ENCODE data around the gene IFNG. TPM values are rescaled to one million over a fixed set of nuclear protein-coding genes. Genes with fewer than 3 reads are reported as not detected.

IFNG gene
- total RNA-seq, 1 experiment from 2014 or later, result not detected

DNA sequence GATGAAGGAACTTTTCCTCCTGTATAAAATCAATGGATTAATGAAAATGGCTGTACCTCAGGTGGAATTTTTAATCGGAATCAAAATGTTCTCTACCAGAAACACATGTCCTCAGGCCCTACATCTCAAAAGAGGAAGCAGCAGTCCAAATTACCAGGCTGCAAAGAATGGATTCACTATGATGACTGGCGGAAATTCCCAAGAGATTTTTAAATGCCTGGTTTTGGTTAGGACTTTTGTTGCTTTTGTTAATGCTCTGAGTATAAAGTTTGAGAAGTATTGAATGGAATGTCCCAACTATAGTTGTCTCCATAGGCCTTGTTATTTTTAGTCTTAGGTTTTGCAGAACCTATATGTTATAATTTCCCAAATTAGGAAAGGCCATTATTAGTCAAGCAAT, 11.2 kb upstream of the IFNG start:
- no peaks in the 10 kb centered on the region for H3K79me2 ChIP-seq (ENCODE audit: insufficient read depth, low read length)
- no peak overlapping the region for H3K4ac ChIP-seq (ENCODE audit: low read depth, low read length)
- no peak overlapping the region for H3K23ac ChIP-seq (ENCODE audit: insufficient read length, low read depth, low read length)
- no peak overlapping the region for H2AFZ ChIP-seq (ENCODE audit: low read length)
- H3K27ac Mint-ChIP-seq, result no peak overlapping the region
- H2BK20ac ChIP-seq (ENCODE audit: low read depth, low read length, poor library complexity, severe bottlenecking), result no peak overlapping the region
- no peak overlapping the region for H3T11ph ChIP-seq (ENCODE audit: low read length)
- H4K20me1 ChIP-seq (ENCODE audit: control insufficient read depth, insufficient read depth, insufficient read length), result no peaks in the 10 kb centered on the region
- no peak overlapping the region for H4K8ac ChIP-seq (replicated peaks; ENCODE audit: insufficient read length, low read depth, low read length)
- H3K4me3 Mint-ChIP-seq, result no peak overlapping the region
- H3K18ac ChIP-seq (ENCODE audit: insufficient read length, low read depth, low read length), result no peak overlapping the region
- no peak overlapping the region for H4K91ac ChIP-seq (ENCODE audit: insufficient read length, low read depth, low read length)
- H3K27ac ChIP-seq (ENCODE audit: insufficient read length, low read depth, low read length), result no peak overlapping the region
- H3K4me1 Mint-ChIP-seq, result 0 out of 4 replicates have a peak, but pooled peaks cover 0 to 3% of the 10 kb centered on the region in 2 experiments
- no peaks in the 10 kb centered on the region; a peak in 1 of 7 replicates for H3K36me3 Mint-ChIP-seq (ENCODE audit: insufficient read depth in 1 of 3, low read depth in 3 of 3)
- H2BK120ac ChIP-seq (ENCODE audit: low read depth, low read length, poor library complexity, severe bottlenecking), result no peak overlapping the region
- H3K4me2 ChIP-seq (ENCODE audit: insufficient read depth, insufficient read length, low read length), result no peak overlapping the region
- no peak overlapping the region for H2BK12ac ChIP-seq (ENCODE audit: insufficient read length, low read depth, low read length)
- TF ChIP-seq, protein P1, sequence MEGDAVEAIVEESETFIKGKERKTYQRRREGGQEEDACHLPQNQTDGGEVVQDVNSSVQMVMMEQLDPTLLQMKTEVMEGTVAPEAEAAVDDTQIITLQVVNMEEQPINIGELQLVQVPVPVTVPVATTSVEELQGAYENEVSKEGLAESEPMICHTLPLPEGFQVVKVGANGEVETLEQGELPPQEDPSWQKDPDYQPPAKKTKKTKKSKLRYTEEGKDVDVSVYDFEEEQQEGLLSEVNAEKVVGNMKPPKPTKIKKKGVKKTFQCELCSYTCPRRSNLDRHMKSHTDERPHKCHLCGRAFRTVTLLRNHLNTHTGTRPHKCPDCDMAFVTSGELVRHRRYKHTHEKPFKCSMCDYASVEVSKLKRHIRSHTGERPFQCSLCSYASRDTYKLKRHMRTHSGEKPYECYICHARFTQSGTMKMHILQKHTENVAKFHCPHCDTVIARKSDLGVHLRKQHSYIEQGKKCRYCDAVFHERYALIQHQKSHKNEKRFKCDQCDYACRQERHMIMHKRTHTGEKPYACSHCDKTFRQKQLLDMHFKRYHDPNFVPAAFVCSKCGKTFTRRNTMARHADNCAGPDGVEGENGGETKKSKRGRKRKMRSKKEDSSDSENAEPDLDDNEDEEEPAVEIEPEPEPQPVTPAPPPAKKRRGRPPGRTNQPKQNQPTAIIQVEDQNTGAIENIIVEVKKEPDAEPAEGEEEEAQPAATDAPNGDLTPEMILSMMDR (conservative IDR thresholded peaks at IDR 0.05), result no peak
- H3K4me1 ChIP-seq (ENCODE audit: insufficient read depth, low read length), result no peaks in the 10 kb centered on the region
- H3K79me1 ChIP-seq (ENCODE audit: insufficient read depth, low read depth, low read length, poor library complexity, severe bottlenecking), result no peaks in the 10 kb centered on the region
- H3K56ac ChIP-seq (ENCODE audit: insufficient read length, low read depth, low read length), result no peak overlapping the region
- H3K9me3 ChIP-seq (ENCODE audit: control insufficient read depth, low read depth, low read length), result no peaks in the 10 kb centered on the region
- no peak overlapping the region for H3K14ac ChIP-seq (ENCODE audit: insufficient read depth, low read length)
- no peak overlapping the region for H3K9ac ChIP-seq (ENCODE audit: extremely low read depth, insufficient read length, low read length)
- no peak for DNase-seq
- no peak overlapping the region for H2AK5ac ChIP-seq (ENCODE audit: insufficient read length, low read length)
- no CpG with 5 or more reads among the region's 2 CpGs for WGBS (ENCODE audit: extremely low coverage, insufficient read length, low lambda C conversion rate)
- H2BK15ac ChIP-seq (ENCODE audit: low read depth, low read length), result no peak overlapping the region
- no peak overlapping the region for H4K5ac ChIP-seq (ENCODE audit: insufficient read length, low read depth, low read length)
- H3K27me3 ChIP-seq (ENCODE audit: insufficient read depth, low read length), result no peaks in the 10 kb centered on the region
- peaks cover 0 to 2% of the 10 kb centered on the region in 2 experiments; a peak in 1 of 5 replicates for H3K9me3 Mint-ChIP-seq
- no peaks in the 10 kb centered on the region for H3K23me2 ChIP-seq (ENCODE audit: insufficient read length, low read depth, low read length, poor library complexity, severe bottlenecking)
- no peak overlapping the region for H2BK5ac ChIP-seq (ENCODE audit: insufficient read length, low read length)
- H3K27me3 Mint-ChIP-seq (ENCODE audit: low read depth), result no peaks in the 10 kb centered on the region

Measured in H9 (cell line).